Measurements from ENCODE around the gene MARCHF11. TPM values are rescaled to one million over a fixed set of nuclear protein-coding genes. Genes with fewer than 3 reads are reported as not detected.
A peak's percentile ranks its signal among the peaks of the same experiment; 100 is the strongest.

Gene MARCHF11
- total RNA-seq, 1 donor from 2014 or later = not detected

GRCh38 chr5:16131878-16132277 is 47.7 kb downstream of the MARCHF11 start:
- no peak for ATAC-seq

- no peak for ATAC-seq
These were observed 50.6 kb downstream of the MARCHF11 start for GRCh38 chr5:16128944-16129343.

DNA sequence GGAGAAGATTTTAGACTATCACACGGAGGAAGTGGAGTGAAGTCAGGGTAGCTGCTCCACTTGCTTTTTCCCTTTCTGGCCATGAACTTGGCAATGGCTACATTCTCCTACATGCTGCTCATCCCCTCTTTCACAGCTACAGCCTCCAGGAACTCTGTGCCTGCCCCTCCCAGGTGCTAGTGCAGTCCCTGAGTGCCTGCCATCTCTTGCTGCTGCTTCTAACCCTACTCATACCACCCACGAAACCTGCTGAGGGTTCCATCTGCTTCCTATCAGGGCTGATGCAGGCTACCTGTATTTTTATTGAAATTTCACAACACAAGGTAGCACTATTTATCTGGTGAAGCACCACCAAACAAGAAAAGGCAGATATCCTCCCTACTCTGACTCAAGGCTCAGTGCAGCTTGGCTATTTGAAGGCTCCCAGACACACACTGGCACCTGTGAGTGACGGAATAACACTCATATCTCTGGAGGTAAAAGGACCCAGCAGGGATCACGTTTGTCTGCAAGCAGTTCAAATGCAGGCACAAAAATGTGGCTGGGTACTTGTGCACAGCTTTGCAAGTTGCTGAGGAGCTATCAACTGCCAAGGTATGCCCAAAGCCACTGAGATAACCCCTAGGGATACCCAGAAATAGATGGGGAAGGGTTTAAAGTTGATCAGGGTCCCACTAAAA is 51.6 kb downstream of the MARCHF11 start:
- ATAC-seq = no peak

- no peak for ATAC-seq
These were observed 59.0 kb downstream of the MARCHF11 start for GRCh38 chr5:16120579-16120978.

- no peak for ATAC-seq
These were observed 59.8 kb downstream of the MARCHF11 start for GRCh38 chr5:16119790-16120189.

GRCh38 chr5:16115140-16115539 is 64.5 kb downstream of the MARCHF11 start:
- ATAC-seq = no peak

- no peak for ATAC-seq
These were observed 71.2 kb downstream of the MARCHF11 start for GRCh38 chr5:16108418-16108817.

DNA sequence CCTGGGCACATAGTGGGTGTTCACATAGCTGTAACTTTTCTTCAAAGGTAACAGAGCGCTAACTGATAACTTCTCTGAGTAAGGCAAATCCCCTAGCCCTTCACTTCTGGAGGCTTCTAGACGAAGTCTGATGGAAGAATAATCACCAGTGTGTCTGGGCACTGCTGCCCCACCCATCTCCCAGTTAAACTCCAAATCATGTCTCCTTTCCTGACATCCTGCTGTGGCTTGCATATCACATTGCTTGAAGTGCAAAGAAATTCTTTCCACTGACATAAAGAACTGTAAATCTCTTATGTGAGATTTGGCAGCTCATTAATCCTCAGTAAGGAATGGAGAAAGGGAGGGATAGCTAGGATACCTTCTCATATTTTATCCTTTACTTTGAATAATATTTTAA is 74.6 kb downstream of the MARCHF11 start:
- ATAC-seq = no peak

DNA sequence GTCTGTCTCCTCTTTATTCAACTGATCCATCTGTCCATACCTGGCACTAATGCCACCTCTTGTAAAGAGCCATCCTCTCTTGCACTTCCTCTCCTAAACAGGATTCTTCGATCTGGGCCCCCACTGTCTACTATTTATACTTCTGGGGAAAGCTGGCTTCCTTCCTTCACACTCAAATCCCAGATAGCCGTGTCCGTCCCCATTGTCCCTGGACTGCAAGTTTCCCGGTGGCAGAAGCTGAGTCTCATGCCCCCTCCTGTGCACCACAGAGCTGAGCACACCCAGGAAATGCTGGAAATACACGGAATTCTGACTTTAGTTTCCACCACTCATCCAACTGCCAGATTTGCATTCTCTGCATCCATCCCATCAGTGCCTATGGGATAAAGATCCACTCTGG is 84.0 kb downstream of the MARCHF11 start:
- no peak for ATAC-seq

GRCh38 chr5:16090270-16090669 is 89.3 kb downstream of the MARCHF11 start:
- ATAC-seq = no peak

GRCh38 chr5:16082982-16083381 is 96.6 kb downstream of the MARCHF11 start:
- ATAC-seq = no peak

DNA sequence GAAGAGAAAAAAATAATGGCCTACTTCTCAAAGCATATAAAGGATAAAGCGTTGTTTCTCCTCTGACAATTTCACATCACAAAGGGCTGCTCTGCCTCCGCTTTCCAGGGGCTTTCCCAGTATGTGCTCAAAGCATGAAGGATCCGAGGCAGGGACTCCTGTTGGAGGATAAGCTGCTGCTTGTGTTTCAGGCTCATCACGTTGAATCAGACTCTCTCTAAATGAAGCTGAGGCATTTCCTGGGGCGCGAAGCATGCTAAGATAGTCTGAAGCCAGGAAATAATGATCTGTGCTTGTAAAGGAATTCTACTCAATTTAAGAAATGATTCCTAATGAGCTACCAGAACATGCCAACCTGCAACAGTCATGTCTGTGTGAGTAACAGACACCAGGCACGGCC is 97.5 kb downstream of the MARCHF11 start:
- ATAC-seq = no peak

- ATAC-seq = no peak
These were observed 98.1 kb downstream of the MARCHF11 start for GRCh38 chr5:16081376-16081955.

DNA sequence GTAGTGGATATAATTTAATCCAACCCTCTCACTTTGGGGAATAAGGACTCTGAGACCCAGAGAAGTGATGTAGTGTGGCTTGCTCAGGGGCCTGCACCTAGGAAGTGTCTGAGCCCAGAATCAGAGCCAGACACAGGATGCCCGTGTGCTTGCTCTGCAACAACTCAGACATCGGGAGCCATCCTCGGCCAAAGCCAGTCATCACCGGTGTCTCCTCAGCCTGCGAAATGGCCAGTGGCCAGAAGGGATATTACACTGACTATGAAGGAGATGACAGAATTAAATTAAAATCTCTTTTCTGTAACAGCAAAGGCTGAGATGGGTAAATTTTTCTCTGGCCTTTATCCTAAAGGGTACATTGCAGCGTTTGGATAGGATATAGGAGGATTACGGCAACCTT is 102.9 kb downstream of the MARCHF11 start:
- ATAC-seq = no peak

- no peak for ATAC-seq
These were observed 105.2 kb downstream of the MARCHF11 start for GRCh38 chr5:16074358-16074757.

DNA sequence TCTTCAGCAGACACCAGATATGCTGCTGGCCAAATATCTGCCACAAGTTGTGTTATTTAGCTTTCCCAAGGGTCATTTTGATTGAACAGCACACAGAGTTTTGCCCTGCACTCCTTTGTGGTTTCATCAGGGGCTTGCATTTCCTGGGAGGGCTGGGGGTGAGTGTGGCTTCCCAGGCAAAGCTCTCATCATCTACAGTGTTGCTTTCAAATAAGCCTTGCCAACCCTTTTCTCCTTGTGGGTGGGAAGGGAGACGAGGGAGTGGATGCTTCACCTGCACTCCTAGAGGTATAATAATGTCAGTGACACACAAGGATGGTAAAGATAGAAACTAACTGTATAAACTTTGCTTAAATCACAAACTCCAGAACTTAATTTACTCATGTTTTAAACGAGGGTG is 107.0 kb downstream of the MARCHF11 start:
- ATAC-seq = no peak

DNA sequence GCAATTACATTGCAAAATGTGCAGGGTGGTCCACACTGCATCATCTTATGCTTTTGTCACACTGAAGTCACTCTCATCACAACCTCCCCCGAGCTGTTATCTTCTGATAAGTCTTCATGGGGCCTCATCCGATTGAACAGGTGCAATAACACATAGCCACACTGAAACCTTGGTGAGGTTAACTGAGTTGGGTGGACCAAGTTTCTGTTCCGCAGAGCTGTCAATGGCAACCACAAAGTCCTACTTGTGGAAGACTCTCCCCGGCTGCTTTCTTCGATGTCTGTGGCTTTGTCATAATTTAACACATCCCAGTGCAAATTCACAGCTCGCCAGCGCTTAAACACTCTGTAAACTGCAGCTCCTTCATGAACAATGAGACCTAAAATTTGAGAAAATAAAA is 112.2 kb downstream of the MARCHF11 start:
- no peak for ATAC-seq

DNA sequence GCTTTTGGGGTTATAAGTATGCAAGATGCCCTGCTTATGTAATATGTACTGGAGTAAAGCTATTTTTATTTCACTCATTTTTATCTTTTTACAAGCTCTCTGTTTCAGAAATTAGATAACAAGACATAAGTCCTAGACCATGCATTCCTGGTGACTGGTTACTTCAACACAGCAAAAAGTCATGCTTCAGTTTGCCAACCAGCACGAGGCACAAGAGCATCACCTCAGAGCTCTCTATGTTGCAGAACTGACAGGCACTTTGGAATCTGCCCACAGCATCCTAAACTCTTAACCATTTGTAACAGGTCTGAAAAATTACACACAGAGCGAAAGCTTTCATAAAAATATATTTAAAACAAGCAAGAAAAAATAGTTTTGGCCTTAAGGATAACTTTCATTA is 112.8 kb downstream of the MARCHF11 start:
- no peak for ATAC-seq

DNA sequence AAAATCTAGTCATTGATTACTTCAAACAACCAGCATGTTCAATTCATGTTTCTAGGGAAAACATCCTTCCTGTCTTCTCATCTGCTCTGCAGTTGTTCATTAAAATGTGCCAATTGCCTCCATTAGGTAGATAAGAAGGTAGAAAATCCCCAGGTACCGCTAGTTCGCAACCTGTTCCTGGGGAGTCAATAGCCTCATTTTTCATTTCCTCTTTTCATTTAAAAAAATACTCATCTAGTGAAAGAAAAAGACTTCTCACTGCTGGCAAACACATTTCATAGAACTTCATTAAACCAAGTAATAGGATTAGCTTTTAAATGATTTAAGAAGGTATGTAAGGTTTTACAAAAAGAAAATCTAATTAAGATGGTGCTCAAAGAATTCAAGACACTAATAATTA is 113.3 kb downstream of the MARCHF11 start:
- ATAC-seq = no peak

DNA sequence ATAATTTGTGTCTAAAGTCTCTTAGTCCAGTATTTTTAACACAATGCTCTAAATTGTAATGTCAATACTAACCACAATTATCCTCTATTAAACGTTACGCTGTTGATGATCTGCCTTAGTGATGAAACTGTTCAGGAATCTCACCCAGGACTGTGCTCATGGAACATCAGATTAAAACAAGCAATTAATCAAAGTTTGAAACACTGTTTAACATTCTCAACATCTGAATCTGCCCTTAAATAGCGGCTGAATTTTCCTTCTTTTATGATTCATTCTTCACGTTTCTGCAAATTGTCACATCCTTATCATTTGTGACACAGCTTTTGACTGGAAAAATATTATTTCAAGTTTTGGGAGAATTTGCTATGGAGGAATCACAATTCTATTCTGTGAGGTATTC is 113.8 kb downstream of the MARCHF11 start:
- ATAC-seq = no peak

DNA sequence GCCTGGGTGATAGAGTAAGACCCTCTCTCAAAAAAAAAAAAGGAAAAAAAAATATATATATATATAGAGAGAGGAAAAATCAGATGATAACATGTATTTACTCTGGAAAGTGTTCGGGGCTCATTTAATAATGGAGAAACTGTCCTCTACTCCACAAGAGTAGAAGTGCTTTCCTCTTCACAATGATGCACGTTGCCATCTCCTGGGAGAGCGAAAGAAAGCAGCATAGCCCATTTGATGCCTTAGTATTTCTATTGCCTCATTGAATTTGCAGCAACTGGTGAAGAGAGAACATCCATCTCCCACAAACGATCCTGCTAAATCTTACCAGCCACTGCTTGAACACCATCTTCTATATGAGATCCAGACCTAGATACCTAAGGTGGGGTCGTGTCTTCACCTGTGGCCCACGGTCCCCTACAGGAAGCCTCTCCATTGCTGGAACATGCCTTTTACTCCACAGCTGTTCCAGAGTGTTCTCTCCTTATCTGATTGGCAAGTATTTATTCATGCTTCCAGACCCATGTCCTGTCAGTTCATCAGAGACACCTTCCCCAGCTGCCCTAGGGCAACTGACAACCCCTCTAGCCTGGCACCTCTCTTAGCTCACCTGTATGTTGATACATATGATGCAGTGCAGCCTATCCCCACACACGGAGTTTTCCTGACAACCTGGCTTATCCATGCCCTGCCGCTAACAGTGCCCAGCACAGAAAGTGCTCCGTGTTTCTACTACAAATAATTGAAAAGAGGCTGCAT is 115.3 kb downstream of the MARCHF11 start:
- ATAC-seq = no peak

DNA sequence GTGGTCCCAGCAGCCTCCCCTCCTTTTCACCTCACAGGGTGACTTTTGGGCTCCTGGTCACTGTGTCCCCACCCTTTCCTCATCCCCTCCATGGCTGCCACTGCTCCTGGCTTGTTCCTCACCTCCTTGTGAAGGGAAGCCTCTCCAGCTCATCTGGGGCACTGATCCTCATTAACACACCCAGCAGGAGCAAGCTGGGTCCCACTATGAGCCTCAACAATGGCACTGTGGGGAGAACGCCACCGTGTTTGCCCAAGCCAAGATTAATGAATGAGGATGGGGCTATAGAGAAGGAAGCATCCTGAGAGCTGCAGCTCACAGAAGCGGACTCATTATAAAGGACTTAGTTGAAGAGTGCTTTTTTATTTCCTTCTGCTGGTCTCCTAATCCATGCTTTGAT is 118.4 kb downstream of the MARCHF11 start:
- ATAC-seq = no peak

- peak; percentile 52 for ATAC-seq
These were observed 122.3 kb downstream of the MARCHF11 start for GRCh38 chr5:16057277-16057676.

DNA sequence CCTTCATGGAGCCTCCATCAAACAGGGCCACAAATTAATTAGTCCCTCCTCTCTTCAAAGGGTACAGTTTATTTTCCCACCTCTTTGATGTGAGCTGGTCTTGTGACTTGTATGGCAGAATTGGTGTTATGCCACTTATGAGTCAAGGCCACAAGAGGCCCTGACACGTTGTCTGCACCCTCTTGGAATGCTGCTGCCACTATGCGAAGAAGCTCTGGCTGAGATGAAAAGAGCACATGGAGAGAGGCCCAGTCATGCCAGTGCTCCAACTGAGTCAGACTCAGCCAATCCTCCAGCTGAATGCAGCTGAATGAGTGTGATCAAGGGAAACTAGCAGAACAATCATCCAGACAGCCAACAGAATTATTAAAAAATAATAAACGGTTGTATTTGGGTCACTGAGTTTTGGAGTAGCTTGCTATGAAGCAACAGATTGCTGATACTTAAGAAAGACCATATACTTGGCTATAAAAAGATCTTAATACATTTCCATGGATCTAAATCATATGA is 128.3 kb downstream of the MARCHF11 start:
- ATAC-seq = peak; percentile 55
